ENCODE data around the gene GALNT9.

DNA sequence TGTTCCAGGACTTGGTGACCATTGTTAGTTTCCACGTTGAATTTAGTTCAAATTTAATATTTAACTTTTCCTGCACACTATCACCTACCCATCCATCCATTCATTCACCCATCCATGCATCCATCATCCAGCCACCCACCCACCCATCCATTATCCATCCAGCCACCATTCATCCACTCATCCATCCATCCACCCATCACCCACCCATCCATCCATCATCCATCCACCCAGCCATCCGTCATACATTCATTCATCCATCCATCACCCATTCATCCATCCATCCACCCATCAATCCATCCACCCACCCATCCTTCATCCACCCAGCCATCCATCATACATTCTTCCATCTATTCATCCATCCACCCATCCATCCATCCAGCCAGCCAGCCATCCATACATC lies 163.3 kb downstream of the GALNT9 start:
- TF ChIP-seq, protein P1, sequence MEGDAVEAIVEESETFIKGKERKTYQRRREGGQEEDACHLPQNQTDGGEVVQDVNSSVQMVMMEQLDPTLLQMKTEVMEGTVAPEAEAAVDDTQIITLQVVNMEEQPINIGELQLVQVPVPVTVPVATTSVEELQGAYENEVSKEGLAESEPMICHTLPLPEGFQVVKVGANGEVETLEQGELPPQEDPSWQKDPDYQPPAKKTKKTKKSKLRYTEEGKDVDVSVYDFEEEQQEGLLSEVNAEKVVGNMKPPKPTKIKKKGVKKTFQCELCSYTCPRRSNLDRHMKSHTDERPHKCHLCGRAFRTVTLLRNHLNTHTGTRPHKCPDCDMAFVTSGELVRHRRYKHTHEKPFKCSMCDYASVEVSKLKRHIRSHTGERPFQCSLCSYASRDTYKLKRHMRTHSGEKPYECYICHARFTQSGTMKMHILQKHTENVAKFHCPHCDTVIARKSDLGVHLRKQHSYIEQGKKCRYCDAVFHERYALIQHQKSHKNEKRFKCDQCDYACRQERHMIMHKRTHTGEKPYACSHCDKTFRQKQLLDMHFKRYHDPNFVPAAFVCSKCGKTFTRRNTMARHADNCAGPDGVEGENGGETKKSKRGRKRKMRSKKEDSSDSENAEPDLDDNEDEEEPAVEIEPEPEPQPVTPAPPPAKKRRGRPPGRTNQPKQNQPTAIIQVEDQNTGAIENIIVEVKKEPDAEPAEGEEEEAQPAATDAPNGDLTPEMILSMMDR (IDR thresholded peaks at IDR 0.05), result no peak
- no peak for TF ChIP-seq ZFX (IDR thresholded peaks at IDR 0.05; ENCODE audit: borderline replicate concordance)

Data from 22Rv1 (cell line).